ENCODE results near the gene ACSM5. TPM values are rescaled to one million over a fixed set of nuclear protein-coding genes. Genes with fewer than 3 reads are reported as not detected.
"Not testable (repeated sequence)": the region's sequence is repeated elsewhere in the genome, so short reads cannot be mapped to it uniquely, and the experiment has no call there.

ACSM5 gene
- total RNA-seq, 1 donor from 2014 or later, result 0.79 TPM

DNA sequence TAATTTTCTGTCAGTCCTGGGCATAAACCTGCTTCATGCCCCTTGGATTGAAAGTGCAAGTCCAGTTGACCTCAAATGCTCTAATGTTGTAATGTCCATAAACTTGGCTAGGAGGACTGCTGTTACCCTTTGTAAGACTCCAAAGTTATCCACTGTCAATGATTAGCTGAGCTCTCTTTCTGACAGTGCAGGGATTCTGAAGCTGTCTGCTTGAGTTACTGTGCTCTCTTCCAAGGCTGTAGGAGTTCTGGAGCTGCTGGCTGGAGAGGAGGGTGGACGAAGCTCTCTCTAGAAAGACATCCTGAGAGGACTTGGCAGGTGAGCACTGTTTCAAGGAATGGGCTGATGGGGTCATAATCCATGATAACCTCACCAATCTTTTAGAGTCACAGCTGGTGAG is 42.0 kb downstream of the ACSM5 start, which contains the start of gene ACSM2A:
TSS of gene ACSM2A (plus strand) at position 158 of the 400 bp plus-strand sequence. CDS start 8,594 bp downstream, outside the sequence.
- DNase-seq, result not testable (repeated sequence)

DNA sequence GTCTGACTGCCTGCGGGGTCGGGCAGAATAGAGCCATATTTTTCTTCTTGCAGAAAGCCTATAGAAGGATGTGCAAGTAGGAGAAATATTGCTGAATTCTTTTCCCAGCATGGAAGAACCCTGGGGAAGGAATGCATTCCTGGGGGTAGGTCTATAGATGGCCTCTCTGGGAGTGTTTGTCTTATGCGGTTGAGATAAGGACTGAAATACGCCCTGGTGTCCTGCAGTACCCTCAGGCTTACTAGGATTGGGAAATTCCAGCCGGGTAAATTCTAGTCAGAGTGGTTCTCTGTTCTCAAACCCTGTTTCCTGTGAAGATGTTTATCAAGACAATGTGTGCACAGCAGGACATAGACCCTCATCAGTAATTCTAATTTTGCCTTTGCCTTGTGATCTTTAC is 44.3 kb downstream of the ACSM5 start:
- not testable (repeated sequence) for DNase-seq

DNA sequence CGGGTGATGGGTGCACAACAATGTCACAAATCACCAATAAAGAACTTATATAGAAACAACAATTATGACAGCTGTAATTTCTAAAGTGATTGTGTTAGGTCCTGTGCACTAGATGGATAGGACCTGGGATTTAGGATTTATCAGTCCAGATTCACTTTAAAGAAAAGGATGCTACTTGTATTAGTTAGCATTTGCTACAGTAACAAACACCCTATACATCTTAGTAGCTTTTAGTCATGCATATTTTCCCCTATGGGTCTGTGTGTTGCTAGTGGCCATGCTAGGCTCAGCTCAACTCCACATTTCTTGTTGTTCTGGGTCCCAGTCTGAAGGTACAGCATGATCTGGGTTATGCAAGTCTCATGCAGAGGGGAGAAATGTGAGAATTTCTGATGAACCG is 49.9 kb downstream of the ACSM5 start:
- not testable (repeated sequence) for DNase-seq

DNA sequence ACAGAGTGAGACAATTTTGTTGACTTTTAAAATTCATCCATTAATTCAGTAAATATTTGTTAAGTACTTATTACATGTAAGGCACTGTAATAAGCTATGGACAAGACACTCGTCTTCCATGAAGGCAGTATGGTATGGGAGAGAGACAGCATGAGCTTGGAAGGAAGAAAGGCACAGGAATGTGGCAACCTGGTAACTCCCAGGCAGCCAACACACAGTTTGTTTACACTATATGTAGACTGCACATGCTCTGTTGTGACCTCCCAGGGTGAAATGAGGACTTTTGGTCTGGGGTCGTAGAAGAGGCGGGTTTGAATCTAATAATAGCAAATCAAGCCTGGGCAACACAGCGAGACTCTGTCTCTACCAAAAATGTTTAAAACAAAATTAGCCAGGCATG is 51.0 kb downstream of the ACSM5 start:
- not testable (repeated sequence) for DNase-seq

GRCh38 chr16:20468954-20469353 is 59.6 kb downstream of the ACSM5 start:
- not testable (repeated sequence) for DNase-seq

- not testable (repeated sequence) for DNase-seq
Measured at GRCh38 chr16:20469930-20470329, 60.6 kb downstream of the ACSM5 start.

- not testable (repeated sequence) for DNase-seq
Measured at GRCh38 chr16:20470732-20471131, 61.4 kb downstream of the ACSM5 start.

- DNase-seq, result not testable (repeated sequence)
Measured at GRCh38 chr16:20477188-20477744, 67.9 kb downstream of the ACSM5 start.

- not testable (repeated sequence) for DNase-seq
Measured at GRCh38 chr16:20483989-20484388, 74.7 kb downstream of the ACSM5 start.

DNA sequence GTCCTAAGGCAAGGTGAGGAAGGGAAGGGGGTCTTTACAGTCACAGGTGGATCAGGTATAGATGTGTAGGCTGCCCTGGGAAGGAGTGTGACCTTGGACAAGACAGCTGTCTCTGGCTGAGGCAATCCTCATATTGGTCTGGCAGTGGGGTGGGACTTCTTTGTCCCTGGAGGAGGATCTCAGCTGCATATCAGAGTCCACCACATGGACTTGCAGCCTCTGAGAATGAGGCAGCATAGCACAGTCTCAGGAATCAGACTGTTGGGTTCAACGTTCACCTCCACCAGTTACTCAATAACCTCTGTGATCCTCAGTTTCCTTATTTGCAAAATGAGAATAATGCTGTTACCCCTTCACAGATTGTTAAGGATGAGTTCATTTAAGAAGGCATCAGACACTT is 75.4 kb downstream of the ACSM5 start:
- DNase-seq, result no peak

- no peak for DNase-seq
Measured at GRCh38 chr16:20485408-20485807, 76.1 kb downstream of the ACSM5 start.

Other genes starting within 250 kb of the ACSM5 start
- gene GP2, start 82.0 kb upstream of the ACSM5 start, total RNA-seq, result not detected
- gene UMOD, start 56.8 kb upstream of the ACSM5 start, total RNA-seq, result not detected
- gene PDILT, start 4.8 kb upstream of the ACSM5 start, total RNA-seq, result not detected
- gene ACSM2A, start 42.0 kb downstream of the ACSM5 start, total RNA-seq, result 0.10 TPM
- not detected for gene ACSM2B, start 166.8 kb downstream of the ACSM5 start, total RNA-seq